ENCODE data around the gene CYP46A1.

- no peak for TF ChIP-seq POLR2AphosphoS5 (IDR thresholded peaks at IDR 0.05; ENCODE audit: low read depth, low read length)
- no peak for TF ChIP-seq POLR2A (IDR thresholded peaks at IDR 0.05; ENCODE audit: low read depth, low read length)
- no peak for TF ChIP-seq PAX5 (IDR thresholded peaks at IDR 0.05; ENCODE audit: insufficient read depth, low read length, severe bottlenecking)
- no peak for TF ChIP-seq SPI1 (IDR thresholded peaks at IDR 0.05; ENCODE audit: low read depth, low read length)
- no peak for TF ChIP-seq TAF1 (IDR thresholded peaks at IDR 0.05; ENCODE audit: low read depth, low read length)
- TF ChIP-seq POU2F2 (IDR thresholded peaks at IDR 0.05; ENCODE audit: low read depth, low read length), result no peak
These were observed 7.4 kb upstream of the CYP46A1 start for GRCh38 chr14:99676657-99677056.
